Aorta (tissue), 5 donors: ENCODE measurements around the gene SHBG. TPM values are rescaled to one million over a fixed set of nuclear protein-coding genes. Genes with fewer than 3 reads are reported as not detected.
"Not testable (repeated sequence)": the region's sequence is repeated elsewhere in the genome, so short reads cannot be mapped to it uniquely, and the experiment has no call there.

Source experiments
- ATAC-seq: fragments of 200-7000 bp; cut with Tn5 transposase; one replicate; pipeline ENCODE4 v1.9.1; 2022; ENCODE audit warnings: moderate library complexity; ENCODE audit not compliant: low FRiP score
- DNase-seq, 2 donors: peaks; one replicate each; pipeline ENCODE4 v3.0.0-alpha.2; 2020
- H3K27ac ChIP-seq, 2 donors: one replicate each; pipeline ENCODE4 v1.5.1; 2013; ENCODE audit warnings: low read length in 2 of 2, mild to moderate bottlenecking in 2 of 2, moderate library complexity in 2 of 2, control low read depth in 1 of 2, inconsistent platforms in 1 of 2, low read depth in 1 of 2
- H3K27me3 ChIP-seq, 2 donors: one replicate each; pipeline ENCODE4 v1.6.1; 2013; ENCODE audit warnings: control low read depth in 1 of 2, low read length in 1 of 2, mild to moderate bottlenecking in 1 of 2, moderate library complexity in 1 of 2; ENCODE audit not compliant: insufficient read depth in 2 of 2, control insufficient read depth in 1 of 2
- H3K36me3 ChIP-seq, 2 donors: one replicate each; pipeline ENCODE4 v1.6.1; 2013; ENCODE audit warnings: control low read depth in 1 of 2, low read length in 1 of 2, mild to moderate bottlenecking in 1 of 2; ENCODE audit not compliant: insufficient read depth in 2 of 2, control insufficient read depth in 1 of 2
- H3K4me1 ChIP-seq, 2 donors: one replicate each; pipeline ENCODE4 v1.6.1; 2013; ENCODE audit warnings: low read length in 2 of 2, control low read depth in 1 of 2, mild to moderate bottlenecking in 1 of 2, moderate library complexity in 1 of 2; ENCODE audit not compliant: insufficient read depth in 2 of 2, control insufficient read depth in 1 of 2
- H3K4me3 ChIP-seq, 2 donors: one replicate each; pipeline ENCODE4 v1.5.1; 2013; ENCODE audit warnings: low read length in 2 of 2, control low read depth in 1 of 2, mild to moderate bottlenecking in 1 of 2
- H3K9me3 ChIP-seq: one replicate; pipeline ENCODE4 v1.6.1; 2013; ENCODE audit warnings: mild to moderate bottlenecking, low read length; ENCODE audit not compliant: control insufficient read depth
- WGBS, 2 donors: extraction: QIAGEN DNeasy Blood & Tissue Kit; methylation state at CpG; one replicate each; pipeline ENCODE4 v1.1.7; 2013; 5-methylcytosine and 5-hydroxymethylcytosine counted together
- intact Hi-C, 2 donors: fragments of 100-400 bp; cut with DNase I; formaldehyde crosslinking; loops; one replicate each; pipeline versions ENCODE4 v1.14.2 to v1.15.0; 2022
- polyA plus RNA-seq, 2 donors: library from polyadenylated mRNA; stranded (reverse); fragments of 200-250 nt; gene quantifications; one replicate each; pipeline ENCODE4 v1.2.3, GENCODE V29; 2013
- total RNA-seq, 2 donors: library from RNA; stranded (reverse); fragmentation: NEBNext Ultra II Directional; extraction: Animal tissue kit (Norgen Biotek cat#: 25700); gene quantifications; one replicate each; pipeline ENCODE4 v1.2.1, GENCODE V29; 2021
- donor health status: healthy with polysubstance abuse.
- donor health status: Bipolar disorder and iron deficiency.
- donor health status: DM: no; HTN: no; CAD: no.
- donor health status: DM: no; HTN: no; CAD: no.
- donor health status: DM: yes; HTN: yes; CAD: no.

SHBG gene
- total and polyA plus RNA-seq, 4 donors: 0.20 to 0.33 TPM; not detected in 2

GRCh38 chr17:7633093-7633492 is 3.2 kb downstream of the SHBG start:
- Histone ChIP-seq H3K27me3 (no peaks in the 10 kb centered on the region), H3K4me1 (no peaks in the 10 kb centered on the region), H3K27ac (no peak overlapping the region), H3K36me3 (no peaks in the 10 kb centered on the region), H3K4me3 (no peak overlapping the region), H3K9me3 (no peaks in the 10 kb centered on the region)
- DNase-seq (no peak), ATAC-seq (no peak)
- intact Hi-C loops: no loop called here
- 85 to 96% methylated on average over 2 of the region's 2 CpGs for WGBS, 2 donors

GRCh38 chr17:7634384-7634783 is 4.4 kb downstream of the SHBG start:
- H3K36me3 ChIP-seq: no peaks in the 10 kb centered on the region
- DNase-seq: no peak
- no peaks in the 10 kb centered on the region for H3K9me3 ChIP-seq
- peak; percentile 31 for ATAC-seq
- intact Hi-C loops: no loop called here
- no peaks in the 10 kb centered on the region for H3K4me1 ChIP-seq
- no peak overlapping the region for H3K4me3 ChIP-seq
- WGBS, 2 donors: 11 to 19% methylated on average over 5 of the region's 5 CpGs
- no peak overlapping the region for H3K27ac ChIP-seq
- H3K27me3 ChIP-seq: no peaks in the 10 kb centered on the region

GRCh38 chr17:7636163-7636562 is 6.2 kb downstream of the SHBG start:
- intact Hi-C loops: no loop called here
- H3K36me3 ChIP-seq: no peaks in the 10 kb centered on the region
- H3K27me3 ChIP-seq: no peaks in the 10 kb centered on the region
- ATAC-seq (no peak), DNase-seq (no peak)
- H3K4me1 ChIP-seq: no peaks in the 10 kb centered on the region
- 65 to 71% methylated on average over 5 of the region's 5 CpGs for WGBS, 2 donors
- H3K27ac ChIP-seq: no peak overlapping the region
- H3K9me3 ChIP-seq: no peaks in the 10 kb centered on the region
- H3K4me3 ChIP-seq: no peak overlapping the region

GRCh38 chr17:7640783-7641182 is 10.8 kb downstream of the SHBG start:
- Histone ChIP-seq H3K27me3 (no peaks in the 10 kb centered on the region), H3K36me3 (no peaks in the 10 kb centered on the region), H3K27ac (no peak overlapping the region), H3K4me3 (no peak overlapping the region), H3K4me1 (no peaks in the 10 kb centered on the region), H3K9me3 (no peaks in the 10 kb centered on the region)
- intact Hi-C loops: no loop called here
- WGBS, 2 donors: 94 to 96% methylated on average over 19 to 26 of the region's 26 CpGs
- no peak for ATAC-seq
- DNase-seq: peak in 1 of 2 donors; percentile 68

GRCh38 chr17:7641635-7642034 is 11.7 kb downstream of the SHBG start:
- H3K27me3 ChIP-seq, ATAC-seq, DNase-seq, intact Hi-C loops, H3K4me3 ChIP-seq, H3K36me3 ChIP-seq, H3K9me3 ChIP-seq, H3K4me1 ChIP-seq, H3K27ac ChIP-seq: not testable (repeated sequence)
- WGBS, 2 donors: 46 to 53% methylated on average over 7 of the region's 7 CpGs

GRCh38 chr17:7644775-7645174 is 14.8 kb downstream of the SHBG start:
- H3K4me3 ChIP-seq: no peak overlapping the region
- 88 to 94% methylated on average over 4 of the region's 4 CpGs for WGBS, 2 donors
- no peak overlapping the region for H3K27ac ChIP-seq
- no peaks in the 10 kb centered on the region for H3K4me1 ChIP-seq
- intact Hi-C loops: no loop called here
- ATAC-seq (no peak), DNase-seq (no peak)
- no peaks in the 10 kb centered on the region for H3K36me3 ChIP-seq
- no peaks in the 10 kb centered on the region for H3K27me3 ChIP-seq
- peaks cover 2% of the 10 kb centered on the region for H3K9me3 ChIP-seq

GRCh38 chr17:7646457-7646856 is 16.5 kb downstream of the SHBG start:
- Histone ChIP-seq H3K27me3 (no peaks in the 10 kb centered on the region), H3K36me3 (no peaks in the 10 kb centered on the region), H3K27ac (no peak overlapping the region), H3K9me3 (peaks cover 2% of the 10 kb centered on the region), H3K4me1 (no peaks in the 10 kb centered on the region), H3K4me3 (no peak overlapping the region)
- DNase-seq: no peak
- intact Hi-C loops: no loop called here
- ATAC-seq: no peak
- WGBS, 2 donors: 70 to 77% methylated on average over 9 of the region's 9 CpGs

GRCh38 chr17:7647018-7647417 is 17.1 kb downstream of the SHBG start:
- H3K4me3 ChIP-seq: no peak overlapping the region
- H3K9me3 ChIP-seq: peaks cover 2% of the 10 kb centered on the region
- H3K4me1 ChIP-seq: no peaks in the 10 kb centered on the region
- H3K27me3 ChIP-seq: no peaks in the 10 kb centered on the region
- H3K36me3 ChIP-seq: no peaks in the 10 kb centered on the region
- WGBS, 2 donors: 82% methylated on average over 4 of the region's 4 CpGs
- no peak overlapping the region for H3K27ac ChIP-seq
- no peak for DNase-seq
- intact Hi-C loops: no loop called here
- ATAC-seq: no peak

- no peak within 1 kb of the TSS for H3K27ac ChIP-seq
- WGBS, 2 donors: 1 to 2% methylated on average over 31 to 34 of the region's 34 CpGs
- no peaks in the 10 kb centered on the region for H3K27me3 ChIP-seq
- intact Hi-C loops: no loop called here
- DNase-seq: peak; percentile 64 to 86
- peaks cover 2% of the 10 kb centered on the region for H3K9me3 ChIP-seq
- ATAC-seq: peak; percentile 76
- no peaks in the 10 kb centered on the region for H3K36me3 ChIP-seq
- H3K4me1 ChIP-seq: no peaks in the 10 kb centered on the region
- peak within 1 kb of the TSS; percentile 1 to 14 for H3K4me3 ChIP-seq
These were observed 20.7 kb downstream of the SHBG start, which contains the start of gene ATP1B2 for GRCh38 chr17:7650509-7651096. TSS of gene ATP1B2 (plus strand) at chr17:7650926. CDS start at chr17:7651519, 593 bp downstream.
